SK-N-SH (cell line): Measurements from ENCODE around the gene CAPZA2.

Source experiments
- EP300 ChIP-seq, 2 experiments: IDR thresholded peaks; 2 replicates each; pipeline versions ENCODE4 v1.4.0 to v1.6.1; 2012; ENCODE audit warnings: borderline replicate concordance in 1 of 2, low read depth in 1 of 2, low read length in 1 of 2
- FOSL2 ChIP-seq: IDR thresholded peaks from 2 replicates; pipeline ENCODE4 v1.4.0; 2012; ENCODE audit warnings: low read depth, mild to moderate bottlenecking, moderate library complexity, borderline replicate concordance
- FOXJ3 ChIP-seq: sonication (generic); formaldehyde crosslinking; IDR thresholded peaks from 2 replicates; pipeline ENCODE4 v1.5.1; 2020; ENCODE audit warnings: mild to moderate bottlenecking, missing genetic modification reagents
- GABPA ChIP-seq: IDR thresholded peaks from 2 replicates; pipeline ENCODE4 v1.4.0; 2012; ENCODE audit warnings: low read depth, mild to moderate bottlenecking
- GATA2 ChIP-seq: sonication (generic); formaldehyde crosslinking; IDR thresholded peaks from 2 replicates; pipeline ENCODE4 v1.5.0; 2020; ENCODE audit warnings: mild to moderate bottlenecking, missing genetic modification reagents
- POLR2AphosphoS5 ChIP-seq: IDR thresholded peaks from 2 replicates; pipeline ENCODE4 v1.6.1; 2012; ENCODE audit warnings: low read depth, low read length
- TAF1 ChIP-seq: IDR thresholded peaks from 2 replicates; pipeline ENCODE4 v1.6.1; 2012; ENCODE audit warnings: low read depth, mild to moderate bottlenecking, low read length, moderate library complexity, borderline replicate concordance
- YY1 ChIP-seq: IDR thresholded peaks from 2 replicates; pipeline ENCODE4 v1.4.0; 2012; ENCODE audit warnings: low read depth, mild to moderate bottlenecking
- TF ChIP-seq, protein P1 (sequence below): fragments of 200-600 bp; sonication (generic); IDR thresholded peaks from 2 replicates; pipeline ENCODE4 v1.6.1; 2017; ENCODE audit warnings: antibody characterized with exemption, mild to moderate bottlenecking, moderate library complexity
- TF ChIP-seq, protein P2 (sequence below): IDR thresholded peaks from 2 replicates; pipeline ENCODE4 v1.4.0; 2012; ENCODE audit warnings: low read depth
- TF ChIP-seq, protein P3 (sequence below): IDR thresholded peaks from 2 replicates; pipeline ENCODE4; 2012

DNA sequence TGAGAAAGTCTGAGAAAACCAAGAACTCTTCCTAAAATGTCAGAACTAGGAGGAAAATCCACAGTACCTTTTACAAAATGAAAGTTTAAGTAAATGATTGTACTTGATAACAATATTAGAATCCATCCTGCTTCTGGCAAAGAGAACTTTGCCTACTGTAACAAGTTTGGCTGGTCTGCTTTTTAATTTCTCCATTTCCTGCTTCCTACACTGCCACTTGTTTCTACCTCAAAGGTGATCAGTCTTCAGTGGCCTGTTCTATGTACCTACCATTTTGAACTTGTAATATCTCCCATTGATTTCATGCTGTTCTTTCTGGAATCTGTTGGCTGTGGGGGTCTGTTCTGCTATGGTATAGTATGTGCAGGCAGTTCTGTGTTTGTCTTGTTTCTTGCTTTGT lies 32.9 kb upstream of the CAPZA2 start:
- no peak for TF ChIP-seq FOSL2
- no peak for TF ChIP-seq YY1
- TF ChIP-seq, protein P1, sequence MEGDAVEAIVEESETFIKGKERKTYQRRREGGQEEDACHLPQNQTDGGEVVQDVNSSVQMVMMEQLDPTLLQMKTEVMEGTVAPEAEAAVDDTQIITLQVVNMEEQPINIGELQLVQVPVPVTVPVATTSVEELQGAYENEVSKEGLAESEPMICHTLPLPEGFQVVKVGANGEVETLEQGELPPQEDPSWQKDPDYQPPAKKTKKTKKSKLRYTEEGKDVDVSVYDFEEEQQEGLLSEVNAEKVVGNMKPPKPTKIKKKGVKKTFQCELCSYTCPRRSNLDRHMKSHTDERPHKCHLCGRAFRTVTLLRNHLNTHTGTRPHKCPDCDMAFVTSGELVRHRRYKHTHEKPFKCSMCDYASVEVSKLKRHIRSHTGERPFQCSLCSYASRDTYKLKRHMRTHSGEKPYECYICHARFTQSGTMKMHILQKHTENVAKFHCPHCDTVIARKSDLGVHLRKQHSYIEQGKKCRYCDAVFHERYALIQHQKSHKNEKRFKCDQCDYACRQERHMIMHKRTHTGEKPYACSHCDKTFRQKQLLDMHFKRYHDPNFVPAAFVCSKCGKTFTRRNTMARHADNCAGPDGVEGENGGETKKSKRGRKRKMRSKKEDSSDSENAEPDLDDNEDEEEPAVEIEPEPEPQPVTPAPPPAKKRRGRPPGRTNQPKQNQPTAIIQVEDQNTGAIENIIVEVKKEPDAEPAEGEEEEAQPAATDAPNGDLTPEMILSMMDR, result no peak
- TF ChIP-seq, protein P2, sequence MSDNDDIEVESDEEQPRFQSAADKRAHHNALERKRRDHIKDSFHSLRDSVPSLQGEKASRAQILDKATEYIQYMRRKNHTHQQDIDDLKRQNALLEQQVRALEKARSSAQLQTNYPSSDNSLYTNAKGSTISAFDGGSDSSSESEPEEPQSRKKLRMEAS, result no peak
- TF ChIP-seq EP300 (IDR thresholded peaks at IDR 0.05; ENCODE audit: borderline replicate concordance in 1 of 2, low read depth in 1 of 2, low read length in 1 of 2), result no peak
- no peak for TF ChIP-seq GATA2
- no peak for TF ChIP-seq FOXJ3 (CRISPR knock-in tag)
- TF ChIP-seq POLR2AphosphoS5, result no peak
- no peak for TF ChIP-seq GABPA
- no peak for TF ChIP-seq TAF1
- TF ChIP-seq, protein P3, sequence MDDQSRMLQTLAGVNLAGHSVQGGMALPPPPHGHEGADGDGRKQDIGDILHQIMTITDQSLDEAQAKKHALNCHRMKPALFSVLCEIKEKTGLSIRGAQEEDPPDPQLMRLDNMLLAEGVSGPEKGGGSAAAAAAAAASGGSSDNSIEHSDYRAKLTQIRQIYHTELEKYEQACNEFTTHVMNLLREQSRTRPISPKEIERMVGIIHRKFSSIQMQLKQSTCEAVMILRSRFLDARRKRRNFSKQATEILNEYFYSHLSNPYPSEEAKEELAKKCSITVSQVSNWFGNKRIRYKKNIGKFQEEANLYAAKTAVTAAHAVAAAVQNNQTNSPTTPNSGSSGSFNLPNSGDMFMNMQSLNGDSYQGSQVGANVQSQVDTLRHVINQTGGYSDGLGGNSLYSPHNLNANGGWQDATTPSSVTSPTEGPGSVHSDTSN, result no peak
